K562 (cell line): ENCODE results near the gene ST3GAL3. TPM values are rescaled to one million over a fixed set of nuclear protein-coding genes. Genes with fewer than 3 reads are reported as not detected.

Experiments used
- ATAC-seq: fragments of 200-7000 bp; cut with Tn5 transposase; 3 replicates; pipeline ENCODE4 v1.9.1; 2020; ENCODE audit warnings: moderate library complexity
- BruUV-seq: library from RNA; stranded (reverse); fragments of 400-500 nt; replicated peaks from 2 replicates; lab custom pipeline; 2021; lab: Mats Ljungman, UMichigan
- CTCF ChIA-PET: fragments of 300-600 bp; formaldehyde crosslinking; extraction: SDS; loops from one replicate; lab custom pipeline; 2021; ENCODE audit warnings: low intra/inter-chr PET ratio; lab: Yijun Ruan, JAX
- POLR2A ChIA-PET: fragments of 300-600, 350-650 bp; sonication (Branson Sonifier 250); formaldehyde crosslinking; extraction: SDS; loops from one replicate; lab custom pipeline; 2021; ENCODE audit warnings: antibody characterized with exemption, inconsistent platforms; lab: Yijun Ruan, JAX
- DNase-seq, 4 experiments: peaks; one replicate each; pipeline versions ENCODE4 v3.0.0 to v3.0.0-alpha.2; 2011 to 2018; ENCODE audit warnings: low spot score in 3 of 4, mixed read lengths in 3 of 4; ENCODE audit errors: extremely low read depth in 1 of 4
- FAIRE-seq: peaks from 2 replicates; lab custom pipeline; 2011; peaks lifted over from hg19 to GRCh38; lab: Jason Lieb, UNC
- H2AFZ ChIP-seq: 2 replicates; pipeline ENCODE4 v1.6.0; 2011; ENCODE audit warnings: low read depth, low read length, control low read depth, inconsistent platforms
- H3K27ac ChIP-seq: fragments of 200-600 bp; 3 replicates; pipeline ENCODE4 v1.8.0; 2011; ENCODE audit warnings: low read depth, mild to moderate bottlenecking, control low read depth, inconsistent platforms, low read length, moderate library complexity, mixed read lengths; ENCODE audit errors: extremely low read depth
- H3K27me3 ChIP-seq, 2 experiments: fragments of 300-600 bp in 1 of 2; 2 replicates in 1 of 2; 3 replicates in 1 of 2; pipeline versions ENCODE4 v1.6.0 to v1.8.0; 2011; ENCODE audit warnings: inconsistent platforms in 2 of 2, low read length in 2 of 2, mild to moderate bottlenecking in 1 of 2, mixed read lengths in 1 of 2, moderate library complexity in 1 of 2; ENCODE audit not compliant: control insufficient read depth in 2 of 2, insufficient read depth in 2 of 2
- H3K36me3 ChIP-seq: fragments of 300-600 bp; 3 replicates; pipeline ENCODE4 v1.8.0; 2011; ENCODE audit warnings: mild to moderate bottlenecking, low read length, inconsistent platforms; ENCODE audit not compliant: control insufficient read depth, insufficient read depth
- H3K4me1 ChIP-seq, 2 experiments: fragments of 200-600 bp in 1 of 2; replicated peaks in 1 of 2; 2 replicates in 1 of 2; 3 replicates in 1 of 2; pipeline versions ENCODE4 v1.5.1 to v1.8.0; 2011; ENCODE audit warnings: inconsistent platforms in 2 of 2, low read length in 2 of 2, mild to moderate bottlenecking in 1 of 2, mixed read lengths in 1 of 2, moderate library complexity in 1 of 2; ENCODE audit not compliant: control insufficient read depth in 2 of 2, insufficient read depth in 2 of 2
- H3K4me2 ChIP-seq: 2 replicates; pipeline ENCODE4 v1.6.1; 2011; ENCODE audit warnings: low read length, control low read depth, inconsistent platforms, mixed read lengths; ENCODE audit not compliant: insufficient read depth
- H3K4me3 ChIP-seq: fragments of 200-600 bp; sonication (generic), shearing (Covaris generic); 2 replicates; pipeline ENCODE4 v1.5.1; 2016; ENCODE audit warnings: control low read depth, inconsistent platforms
- H3K79me2 ChIP-seq: fragments of 200-600 bp; 3 replicates; pipeline ENCODE4 v1.8.0; 2011; ENCODE audit warnings: low read length, inconsistent platforms; ENCODE audit not compliant: control insufficient read depth, insufficient read depth
- H3K9ac ChIP-seq, 2 experiments: 2 replicates each; pipeline versions ENCODE4 v1.6.0 to v1.6.1; 2011; ENCODE audit warnings: low read depth in 2 of 2, low read length in 2 of 2, control low read depth in 1 of 2, inconsistent platforms in 1 of 2, mild to moderate bottlenecking in 1 of 2, mixed read lengths in 1 of 2; ENCODE audit not compliant: insufficient read depth in 1 of 2
- H3K9me1 ChIP-seq: one replicate; pipeline ENCODE4 v1.6.0; 2011; ENCODE audit warnings: inconsistent platforms, mild to moderate bottlenecking, low read length, moderate library complexity; ENCODE audit not compliant: control insufficient read depth, insufficient read depth
- H3K9me3 ChIP-seq: replicated peaks from 2 replicates; pipeline ENCODE4 v1.5.1; 2011; ENCODE audit warnings: low read depth, low read length, inconsistent platforms; ENCODE audit not compliant: control insufficient read depth, insufficient read depth
- H4K20me1 ChIP-seq: replicated peaks from 2 replicates; pipeline ENCODE4 v1.6.1; 2011; ENCODE audit warnings: low read length, inconsistent platforms, mixed read lengths; ENCODE audit not compliant: control insufficient read depth, insufficient read depth
- BHLHE40 ChIP-seq: IDR thresholded peaks from 2 replicates; pipeline ENCODE4 v1.6.1; 2011; ENCODE audit warnings: low read length, improper control_type of control experiment
- RCOR1 ChIP-seq, 2 experiments: IDR thresholded peaks; 2 replicates each; pipeline ENCODE4 v1.6.1; 2012; ENCODE audit warnings: low read depth in 2 of 2, low read length in 2 of 2, borderline replicate concordance in 1 of 2, improper control_type of control experiment in 1 of 2
- WGBS: fragments of 100-300 bp; shearing (Covaris generic); methylation state at CpG from one replicate; pipeline ENCODE4 v1.1.6; 2016; ENCODE audit warnings: low coverage, mixed read lengths; ENCODE audit not compliant: insufficient coverage; ENCODE audit errors: missing lambda C conversion rate; 5-methylcytosine and 5-hydroxymethylcytosine counted together
- in situ Hi-C: fragments of 300-500 bp; cut with MboI; formaldehyde crosslinking; loops from 4 replicates; pipeline ENCODE4 v1.15.0; 2018; ENCODE audit warnings: inconsistent platforms, mixed read lengths
- intact Hi-C: fragments of 100-400 bp; cut with micrococcal nuclease; formaldehyde crosslinking; loops from 2 replicates; pipeline ENCODE4 v1.14.2; 2022
- polyA plus RNA-seq, 8 experiments: library from polyadenylated mRNA; depleted of rRNA in 4 of 8; stranded (reverse) in 5 of 8; unstranded in 3 of 8; fragments of >200 nt; fragmentation: Nextera tagmentation in 2 of 8; fragmentation: Illumina TruSeq in 1 of 8; extraction: Ambion mirVana in 2 of 8; extraction: Trizol in 1 of 8; gene quantifications; 2 replicates each; pipeline versions ENCODE4 v1.2.1 to v1.2.3, GENCODE V29; 2011 to 2014; ENCODE audit warnings: inconsistent platforms in 1 of 8, missing spikeins in 1 of 8
- total RNA-seq, 7 experiments: library from RNA; depleted of rRNA in 6 of 7; stranded (reverse); fragments of >200 nt in 6 of 7; fragmentation: Illumina TruSeq in 2 of 7; extraction: Trizol in 2 of 7; gene quantifications; 2 replicates each; pipeline versions ENCODE4 v1.2.1 to v1.2.3, GENCODE V29; 2011 to 2021; ENCODE audit warnings: low replicate concordance in 1 of 7
- TF ChIP-seq, protein P1 (sequence below): sonication (generic); formaldehyde crosslinking; IDR thresholded peaks from 2 replicates; pipeline ENCODE4 v1.8.1; 2023; ENCODE audit warnings: mild to moderate bottlenecking, missing genetic modification reagents

ST3GAL3 gene
- total and polyA plus RNA-seq, 9 of the 15 experiments (the other 6 are each of a cell fraction or from before 2014, with no cell fraction given) = 1.2 to 18.9 (median 11.0) TPM

DNA sequence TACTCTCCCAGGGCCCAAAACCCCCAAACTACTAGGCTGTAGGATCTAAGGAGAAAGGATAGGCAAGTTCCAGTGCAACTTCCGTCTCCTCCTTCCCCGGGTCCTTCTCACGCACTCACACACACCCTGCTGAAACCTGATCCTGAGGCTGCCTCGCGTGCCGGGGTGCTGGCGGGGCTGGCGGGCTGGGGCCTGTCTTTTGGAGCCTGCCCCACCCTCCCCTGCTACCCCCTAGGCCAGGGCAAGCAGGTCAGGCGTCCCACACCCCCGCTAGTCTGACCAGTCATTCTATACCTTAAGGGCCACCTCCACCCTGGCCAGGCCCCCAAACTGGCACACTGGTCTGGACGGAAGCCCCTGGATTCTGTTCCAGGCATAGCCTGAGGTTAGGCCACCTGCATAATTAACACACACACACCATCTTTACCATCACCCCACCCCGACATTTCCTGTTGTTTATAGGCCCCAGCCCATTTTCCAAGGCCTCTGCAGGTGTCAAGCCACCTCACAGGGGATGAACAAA, 178.0 kb downstream of the ST3GAL3 start:
- TF ChIP-seq BHLHE40 (peak; percentile 65), RCOR1 (IDR thresholded peaks at IDR 0.05; ENCODE audit: borderline replicate concordance in 1 of 2, low read depth in 2 of 2, low read length in 2 of 2) (no peak)
- TF ChIP-seq, protein P1, sequence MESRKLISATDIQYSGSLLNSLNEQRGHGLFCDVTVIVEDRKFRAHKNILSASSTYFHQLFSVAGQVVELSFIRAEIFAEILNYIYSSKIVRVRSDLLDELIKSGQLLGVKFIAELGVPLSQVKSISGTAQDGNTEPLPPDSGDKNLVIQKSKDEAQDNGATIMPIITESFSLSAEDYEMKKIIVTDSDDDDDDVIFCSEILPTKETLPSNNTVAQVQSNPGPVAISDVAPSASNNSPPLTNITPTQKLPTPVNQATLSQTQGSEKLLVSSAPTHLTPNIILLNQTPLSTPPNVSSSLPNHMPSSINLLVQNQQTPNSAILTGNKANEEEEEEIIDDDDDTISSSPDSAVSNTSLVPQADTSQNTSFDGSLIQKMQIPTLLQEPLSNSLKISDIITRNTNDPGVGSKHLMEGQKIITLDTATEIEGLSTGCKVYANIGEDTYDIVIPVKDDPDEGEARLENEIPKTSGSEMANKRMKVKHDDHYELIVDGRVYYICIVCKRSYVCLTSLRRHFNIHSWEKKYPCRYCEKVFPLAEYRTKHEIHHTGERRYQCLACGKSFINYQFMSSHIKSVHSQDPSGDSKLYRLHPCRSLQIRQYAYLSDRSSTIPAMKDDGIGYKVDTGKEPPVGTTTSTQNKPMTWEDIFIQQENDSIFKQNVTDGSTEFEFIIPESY (CRISPR knock-in tag) = peak; percentile 76
- Histone ChIP-seq H3K4me3 (no peak overlapping the region), H3K4me2 (no peak overlapping the region), H3K9me3 (no peaks in the 10 kb centered on the region), H3K79me2 (no peaks in the 10 kb centered on the region), H4K20me1 (no peaks in the 10 kb centered on the region), H3K36me3 (no peaks in the 10 kb centered on the region), H3K9ac (peak overlapping the region in 1 of 2 experiments; percentile 32; a peak in 1 of 4 replicates), H3K4me1 (peaks cover 4 to 8% of the 10 kb centered on the region in 2 experiments; a peak in 3 of 5 replicates), H3K9me1 (no peaks in the 10 kb centered on the region), H3K27me3 (no peaks in the 10 kb centered on the region), H2AFZ (0 out of 2 replicates have a peak overlapping the region, but pooled peaks have one; percentile 2), H3K27ac (no peak overlapping the region)
- peak; percentile 29; the same call in 2 of the 3 replicates for ATAC-seq
- WGBS = 62% methylated on average over 4 of the region's 12 CpGs
- in situ Hi-C loops = no loop called here
- CTCF ChIA-PET = no interaction called here
- DNase-seq = no peak
- POLR2A ChIA-PET = interaction anchor here (1.3 kb wide), 1 partner anchor 17 kb away, joined by 5 read pairs; no protein-coding TSS in a partner anchor
- intact Hi-C loops = no loop called here
- no peak for FAIRE-seq
- no TSS peak for BruUV-seq
